Osteoblast (primary cell): ENCODE results near the gene OGA. TPM values are rescaled to one million over a fixed set of nuclear protein-coding genes. Genes with fewer than 3 reads are reported as not detected.
A peak's percentile ranks its signal among the peaks of the same experiment; 100 is the strongest.

Experiments
- DNase-seq: peaks from one replicate; pipeline ENCODE4 v3.0.0; 2011; ENCODE audit warnings: low spot score, mixed read lengths; ENCODE audit not compliant: insufficient read length; ENCODE audit errors: missing footprints
- H2AFZ ChIP-seq: 2 replicates; pipeline ENCODE4 v1.6.0; 2011; ENCODE audit warnings: mild to moderate bottlenecking, low read length
- H3K27ac ChIP-seq: 2 replicates; pipeline ENCODE4 v1.5.1; 2011; ENCODE audit warnings: mild to moderate bottlenecking, low read depth, low read length, moderate library complexity
- H3K27me3 ChIP-seq: 2 replicates; pipeline ENCODE4 v1.6.0; 2012; ENCODE audit warnings: mild to moderate bottlenecking, control low read depth, inconsistent platforms, low read length, moderate library complexity; ENCODE audit not compliant: insufficient read depth
- H3K36me3 ChIP-seq: 2 replicates; pipeline ENCODE4 v1.5.1; 2011; ENCODE audit warnings: mild to moderate bottlenecking, low read length, control low read depth, moderate library complexity; ENCODE audit not compliant: insufficient read depth
- H3K4me1 ChIP-seq: 2 replicates; pipeline ENCODE4 v1.5.1; 2011; ENCODE audit warnings: mild to moderate bottlenecking, low read length, control low read depth, moderate library complexity; ENCODE audit not compliant: insufficient read depth
- H3K4me2 ChIP-seq: 2 replicates; pipeline ENCODE4 v1.6.0; 2011; ENCODE audit warnings: mild to moderate bottlenecking, low read length; ENCODE audit not compliant: insufficient read depth
- H3K4me3 ChIP-seq: fragments of 200-600 bp; sonication (generic); 3 replicates; pipeline ENCODE4 v1.5.1; 2012; ENCODE audit warnings: mild to moderate bottlenecking, low read length, inconsistent platforms; ENCODE audit not compliant: insufficient read depth
- H3K79me2 ChIP-seq: 2 replicates; pipeline ENCODE4 v1.6.0; 2012; ENCODE audit warnings: mild to moderate bottlenecking, low read length, control low read depth, inconsistent platforms; ENCODE audit not compliant: insufficient read depth
- H3K9me3 ChIP-seq: 2 replicates; pipeline ENCODE4 v1.5.1; 2011; ENCODE audit warnings: low read depth, low read length, control low read depth
- H4K20me1 ChIP-seq: 2 replicates; pipeline ENCODE4 v1.6.0; 2012; ENCODE audit warnings: mild to moderate bottlenecking, low read length, control low read depth; ENCODE audit not compliant: insufficient read depth
- CTCF ChIP-seq: IDR thresholded peaks from 2 replicates; pipeline ENCODE4 v1.5.1; 2011; ENCODE audit warnings: mild to moderate bottlenecking, low read depth, low read length, moderate library complexity; ENCODE audit errors: extremely low read depth
- total RNA-seq: library from RNA; depleted of rRNA; stranded (reverse); fragments of >200 nt; gene quantifications from 2 replicates; pipeline ENCODE4 v1.2.3, GENCODE V29; 2012

The OGA gene
- total RNA-seq, 1 donor: 121 TPM

- peak; percentile 84 for DNase-seq
- peaks cover 27% of the 10 kb centered on the region for H4K20me1 ChIP-seq
- peak overlapping the region; percentile 78 for H3K27ac ChIP-seq
- H3K4me3 ChIP-seq: peak overlapping the region; percentile 92
- no peaks in the 10 kb centered on the region for H3K9me3 ChIP-seq
- H2AFZ ChIP-seq: peak overlapping the region; percentile 85
- H3K4me2 ChIP-seq: peak overlapping the region; percentile 98
- no peak for TF ChIP-seq CTCF
- peaks cover 18% of the 10 kb centered on the region for H3K79me2 ChIP-seq
- H3K36me3 ChIP-seq: peaks cover 34% of the 10 kb centered on the region
- H3K4me1 ChIP-seq: peaks cover 30% of the 10 kb centered on the region
- H3K27me3 ChIP-seq: peaks cover 1% of the 10 kb centered on the region
Measured at GRCh38 chr10:101781984-101782810, 36.0 kb downstream of the OGA start.

GRCh38 chr10:101781655-101781983 lies 36.6 kb downstream of the OGA start:
- Histone ChIP-seq H3K79me2 (peaks cover 17% of the 10 kb centered on the region), H3K4me1 (peaks cover 30% of the 10 kb centered on the region), H3K27ac (no peak overlapping the region), H3K36me3 (peaks cover 28% of the 10 kb centered on the region), H3K9me3 (no peaks in the 10 kb centered on the region), H3K4me2 (peak overlapping the region; percentile 98), H4K20me1 (peaks cover 27% of the 10 kb centered on the region), H3K27me3 (peaks cover 7% of the 10 kb centered on the region), H2AFZ (no peak overlapping the region), H3K4me3 (no peak overlapping the region)
- TF ChIP-seq CTCF: no peak
- DNase-seq: peak; percentile 80

- Histone ChIP-seq H3K27ac (no peak overlapping the region), H3K36me3 (peaks cover 22% of the 10 kb centered on the region), H3K9me3 (no peaks in the 10 kb centered on the region), H4K20me1 (peaks cover 27% of the 10 kb centered on the region), H3K4me3 (no peak overlapping the region), H3K4me2 (no peak overlapping the region), H2AFZ (no peak overlapping the region), H3K27me3 (peaks cover 11% of the 10 kb centered on the region), H3K79me2 (peaks cover 14% of the 10 kb centered on the region), H3K4me1 (peaks cover 30% of the 10 kb centered on the region)
- peak; percentile 88 for TF ChIP-seq CTCF
- DNase-seq: peak; percentile 99
Measured at GRCh38 chr10:101780818-101781654, 37.2 kb downstream of the OGA start.
